ENCODE results near the gene FUT3. TPM values are rescaled to one million over a fixed set of nuclear protein-coding genes. Genes with fewer than 3 reads are reported as not detected.
"Not testable (repeated sequence)": the region's sequence is repeated elsewhere in the genome, so short reads cannot be mapped to it uniquely, and the experiment has no call there.

Gene FUT3
- total RNA-seq, 1 donor from 2014 or later = 0.30 TPM

- DNase-seq = no peak
Measured at GRCh38 chr19:5881543-5882299, 30.5 kb upstream of the FUT3 start.

GRCh38 chr19:5880604-5881078, 29.4 kb upstream of the FUT3 start:
- no peak for DNase-seq

- DNase-seq = no peak
Measured at GRCh38 chr19:5880196-5880595, 28.9 kb upstream of the FUT3 start.

- no peak for DNase-seq
Measured at GRCh38 chr19:5877882-5878281, 26.6 kb upstream of the FUT3 start.

- DNase-seq = no peak
Measured at GRCh38 chr19:5877427-5877826, 26.2 kb upstream of the FUT3 start.

GRCh38 chr19:5874496-5874895, 23.2 kb upstream of the FUT3 start:
- not testable (repeated sequence) for DNase-seq

GRCh38 chr19:5873617-5874199, 22.5 kb upstream of the FUT3 start:
- DNase-seq = no peak

GRCh38 chr19:5870986-5871394, 19.7 kb upstream of the FUT3 start:
- no peak for DNase-seq

GRCh38 chr19:5867201-5868136, 16.2 kb upstream of the FUT3 start:
- DNase-seq = no peak

GRCh38 chr19:5865772-5866171, 14.5 kb upstream of the FUT3 start:
- DNase-seq = no peak

- no peak for DNase-seq
Measured at GRCh38 chr19:5864725-5865486, 13.7 kb upstream of the FUT3 start.

GRCh38 chr19:5864013-5864720, 12.9 kb upstream of the FUT3 start:
- no peak for DNase-seq

GRCh38 chr19:5863030-5863665, 11.9 kb upstream of the FUT3 start:
- no peak for DNase-seq

GRCh38 chr19:5857203-5858081, 6.2 kb upstream of the FUT3 start:
- DNase-seq = no peak

GRCh38 chr19:5855151-5855550, 3.9 kb upstream of the FUT3 start:
- not testable (repeated sequence) for DNase-seq

- DNase-seq = not testable (repeated sequence)
Measured at GRCh38 chr19:5854121-5854520, 2.9 kb upstream of the FUT3 start.

- DNase-seq = no peak
Measured at GRCh38 chr19:5850743-5851293, 431 bp downstream of the FUT3 start.

- no peak for DNase-seq
Measured at GRCh38 chr19:5850189-5850588, 1.1 kb downstream of the FUT3 start.

- DNase-seq = not testable (repeated sequence)
Measured at GRCh38 chr19:5848621-5849020, 2.6 kb downstream of the FUT3 start.
